KOPT-K1 (cell line): ENCODE results near the gene MEG3.

Experiments used
- H3K27ac ChIP-seq: fragments of 200-600 bp; sonication (generic); 2 replicates; pipeline ENCODE4 v1.5.1; 2016; ENCODE audit warnings: antibody characterized with exemption, mild to moderate bottlenecking, low read depth, low read length; ENCODE audit not compliant: poor library complexity, severe bottlenecking
- H3K36me3 ChIP-seq: fragments of 200-600 bp; sonication (generic); 2 replicates; pipeline ENCODE4 v1.5.1; 2017; ENCODE audit warnings: antibody characterized with exemption, mild to moderate bottlenecking, low read length, moderate library complexity; ENCODE audit not compliant: insufficient read depth
- H3K9me3 ChIP-seq: fragments of 200-600 bp; sonication (generic); 2 replicates; pipeline ENCODE4 v1.5.1; 2017; ENCODE audit warnings: antibody characterized with exemption, low read length, mild to moderate bottlenecking; ENCODE audit not compliant: insufficient read depth, poor library complexity, severe bottlenecking

Gene MEG3

GRCh38 chr14:100855256-100855930 is 29.5 kb downstream of the MEG3 start:
- no peak overlapping the region for H3K27ac ChIP-seq
- no peaks in the 10 kb centered on the region for H3K36me3 ChIP-seq

GRCh38 chr14:100856056-100856950 is 30.4 kb downstream of the MEG3 start:
- Histone ChIP-seq H3K27ac (no peak overlapping the region), H3K36me3 (no peaks in the 10 kb centered on the region), H3K9me3 (no peaks in the 10 kb centered on the region)

More at GRCh38 chr14:100855256-100855930, 29.5 kb downstream of the MEG3 start:
- H3K9me3 ChIP-seq: no peaks in the 10 kb centered on the region

DNA sequence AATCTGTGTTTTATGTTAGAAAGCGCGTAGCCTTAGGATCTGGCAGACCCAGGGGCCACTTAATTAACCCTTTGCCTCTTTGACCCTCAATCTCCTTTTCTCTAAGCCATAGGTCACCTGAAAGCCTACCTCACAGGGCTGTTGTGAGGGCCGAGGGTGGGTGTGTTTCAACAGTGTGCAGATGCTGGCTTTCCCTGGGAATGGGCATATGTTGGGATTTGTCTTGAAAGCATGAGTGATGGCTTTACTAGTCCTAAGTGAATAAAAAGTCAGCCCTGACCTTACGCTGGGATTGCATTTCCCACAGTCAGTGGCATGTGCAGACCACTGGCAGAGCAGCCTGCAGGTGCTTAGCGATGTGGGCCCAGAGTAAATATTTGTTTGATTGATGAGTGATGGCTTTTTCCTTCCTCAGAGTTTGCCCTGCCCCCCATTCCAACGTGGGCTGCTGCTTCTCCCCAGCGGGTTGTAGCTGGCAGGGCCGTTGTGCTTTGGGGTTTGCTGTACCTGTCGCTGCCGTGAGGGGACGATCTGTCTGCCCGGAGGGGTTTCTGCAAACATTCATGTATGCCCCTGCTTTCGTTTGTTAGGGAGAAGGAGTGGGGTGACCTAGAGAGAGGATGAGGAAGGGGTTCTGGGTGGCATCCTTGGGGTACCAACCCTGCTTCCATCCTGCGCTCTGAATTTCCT is 31.5 kb downstream of the MEG3 start:
- H3K9me3 ChIP-seq: no peaks in the 10 kb centered on the region
- no peak overlapping the region for H3K27ac ChIP-seq

DNA sequence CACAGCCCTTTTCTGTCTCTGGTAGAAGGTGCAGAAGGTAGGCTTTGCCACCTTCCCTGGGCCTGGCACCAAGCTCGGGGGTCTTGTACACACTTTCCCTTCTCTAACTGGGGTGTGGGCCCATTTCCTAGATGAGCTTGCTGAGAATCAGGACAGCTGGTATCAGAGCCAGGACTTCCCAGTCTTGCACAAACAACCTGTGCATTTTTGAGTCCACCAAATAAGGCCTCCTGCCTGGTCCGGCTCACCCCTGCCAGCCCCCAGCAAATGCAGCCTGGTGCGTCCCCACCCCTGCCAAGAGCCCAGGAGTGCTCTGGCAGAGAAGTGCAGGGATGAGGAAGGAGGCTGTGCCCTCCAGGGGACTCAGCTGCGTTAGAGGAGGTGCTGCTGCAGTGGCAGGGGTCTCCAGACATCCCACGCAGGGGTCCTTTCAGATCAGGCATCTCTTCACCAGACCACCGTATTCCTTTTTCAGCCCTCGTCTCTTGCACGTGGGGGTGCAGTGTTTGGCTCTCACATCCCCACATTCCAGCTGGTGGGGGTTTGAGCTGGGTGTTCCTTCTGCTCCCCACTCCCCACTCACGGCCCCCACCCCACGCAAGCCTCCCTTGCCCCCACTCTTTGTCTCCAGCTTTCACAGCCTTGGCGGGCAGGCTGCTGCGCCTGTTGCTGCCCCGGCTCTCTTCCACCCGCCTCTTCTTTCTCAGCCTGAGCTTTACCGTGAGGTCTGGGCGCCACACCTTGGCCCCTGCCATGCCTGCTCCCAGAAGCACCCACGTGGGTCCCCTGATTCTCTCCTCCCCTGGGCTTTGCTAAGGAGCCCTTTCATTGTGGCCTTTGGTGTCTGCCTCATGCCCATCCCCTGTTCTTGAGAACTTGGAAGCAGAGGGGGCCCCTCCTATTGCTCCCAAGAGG is 32.3 kb downstream of the MEG3 start:
- Histone ChIP-seq H3K27ac (no peak overlapping the region), H3K36me3 (no peaks in the 10 kb centered on the region), H3K9me3 (no peaks in the 10 kb centered on the region)

More for the DNA sequence above, 31.5 kb downstream of the MEG3 start:
- H3K36me3 ChIP-seq: no peaks in the 10 kb centered on the region

GRCh38 chr14:100858838-100859220 is 32.9 kb downstream of the MEG3 start:
- no peak overlapping the region for H3K27ac ChIP-seq
- H3K36me3 ChIP-seq: no peaks in the 10 kb centered on the region
- H3K9me3 ChIP-seq: peaks cover 4% of the 10 kb centered on the region

- Histone ChIP-seq H3K9me3 (peaks cover 4% of the 10 kb centered on the region), H3K27ac (no peak overlapping the region), H3K36me3 (no peaks in the 10 kb centered on the region)
Measured at GRCh38 chr14:100859781-100860180, 33.9 kb downstream of the MEG3 start.

DNA sequence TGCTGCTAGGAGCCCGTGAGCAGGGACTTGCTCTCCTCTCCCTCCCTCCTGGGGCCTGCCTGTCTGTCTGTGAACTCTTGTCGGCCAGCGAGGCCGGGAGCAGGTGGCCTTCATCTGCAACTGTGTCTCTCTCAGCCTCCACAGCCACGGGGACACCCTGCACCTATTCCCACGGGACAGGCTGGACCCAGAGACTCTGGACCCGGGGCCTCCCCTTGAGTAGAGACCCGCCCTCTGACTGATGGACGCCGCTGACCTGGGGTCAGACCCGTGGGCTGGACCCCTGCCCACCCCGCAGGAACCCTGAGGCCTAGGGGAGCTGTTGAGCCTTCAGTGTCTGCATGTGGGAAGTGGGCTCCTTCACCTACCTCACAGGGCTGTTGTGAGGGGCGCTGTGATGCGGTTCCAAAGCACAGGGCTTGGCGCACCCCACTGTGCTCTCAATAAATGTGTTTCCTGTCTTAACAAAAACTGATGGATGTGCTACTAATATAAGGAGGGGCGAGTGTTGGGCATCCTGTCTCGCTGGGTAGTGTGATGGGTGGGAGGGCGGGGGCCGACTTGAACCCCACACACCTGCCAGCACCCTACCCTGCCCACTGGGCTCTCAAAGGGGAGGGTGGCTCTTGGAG is 34.8 kb downstream of the MEG3 start:
- no peak overlapping the region for H3K27ac ChIP-seq
- H3K9me3 ChIP-seq: peaks cover 4% of the 10 kb centered on the region
- no peaks in the 10 kb centered on the region for H3K36me3 ChIP-seq

- peaks cover 4% of the 10 kb centered on the region for H3K9me3 ChIP-seq
- no peak overlapping the region for H3K27ac ChIP-seq
- no peaks in the 10 kb centered on the region for H3K36me3 ChIP-seq
Measured at GRCh38 chr14:100861188-100861936, 35.4 kb downstream of the MEG3 start.

DNA sequence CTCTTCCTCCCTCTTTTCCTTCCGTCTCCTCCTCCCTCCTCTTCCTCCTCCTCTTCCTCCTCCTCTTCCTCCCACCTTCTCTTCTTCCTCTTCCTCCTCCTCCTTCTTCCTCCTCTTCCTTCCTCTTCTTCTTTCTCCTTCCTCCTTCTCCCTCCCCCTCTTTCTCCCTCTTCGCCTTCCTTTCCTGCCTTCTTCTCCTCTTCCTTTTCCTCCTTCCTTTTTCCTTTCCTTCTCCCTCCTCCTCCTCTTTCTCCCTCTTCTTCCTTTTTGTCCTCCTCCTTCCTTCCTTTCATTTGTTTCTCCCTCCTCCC is 36.0 kb downstream of the MEG3 start:
- H3K36me3 ChIP-seq: no peaks in the 10 kb centered on the region
- peaks cover 4% of the 10 kb centered on the region for H3K9me3 ChIP-seq
- H3K27ac ChIP-seq: no peak overlapping the region

- no peaks in the 10 kb centered on the region for H3K36me3 ChIP-seq
- peaks cover 4% of the 10 kb centered on the region for H3K9me3 ChIP-seq
- no peak overlapping the region for H3K27ac ChIP-seq
Measured at GRCh38 chr14:100862277-100862676, 36.4 kb downstream of the MEG3 start.

- no peaks in the 10 kb centered on the region for H3K36me3 ChIP-seq
- H3K9me3 ChIP-seq: peaks cover 4% of the 10 kb centered on the region
- H3K27ac ChIP-seq: no peak overlapping the region
Measured at GRCh38 chr14:100862793-100863192, 36.9 kb downstream of the MEG3 start.

GRCh38 chr14:100864206-100864605 is 38.3 kb downstream of the MEG3 start:
- Histone ChIP-seq H3K27ac (no peak overlapping the region), H3K9me3 (peaks cover 4% of the 10 kb centered on the region), H3K36me3 (no peaks in the 10 kb centered on the region)

DNA sequence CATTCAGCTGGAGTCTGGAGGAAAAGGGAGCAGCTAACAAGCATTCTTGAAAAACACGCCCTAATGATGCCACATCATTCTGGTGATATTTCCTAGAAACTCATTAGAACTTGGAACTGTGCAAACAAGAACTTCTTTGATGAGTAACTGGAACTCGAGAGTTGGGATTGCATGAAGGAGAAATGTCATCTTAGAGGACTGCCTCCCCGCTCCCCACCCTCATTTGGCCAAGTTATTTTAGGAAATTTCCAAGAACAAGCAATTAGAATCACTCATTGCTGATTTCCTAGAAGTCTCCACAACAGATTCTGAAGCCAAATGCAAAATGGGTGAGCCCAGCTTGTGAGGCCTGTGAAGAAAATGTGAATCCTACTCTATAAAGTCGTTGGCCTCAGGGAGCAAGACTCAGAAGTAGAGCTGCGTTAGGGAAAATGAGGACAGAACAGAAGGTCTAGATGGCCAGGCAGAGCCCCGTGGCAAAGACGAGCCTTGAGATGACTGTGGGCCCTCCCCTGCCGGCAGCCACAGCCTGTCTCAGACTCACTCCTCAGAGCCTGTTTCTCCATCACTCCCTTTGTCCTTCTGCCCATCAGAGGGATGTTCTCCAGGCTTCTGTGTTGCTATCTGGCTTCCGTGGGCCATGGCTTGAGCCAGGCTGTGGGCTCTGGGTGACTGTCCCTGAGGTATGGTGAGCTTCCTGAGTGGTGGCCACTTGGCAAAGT is 39.2 kb downstream of the MEG3 start:
- Histone ChIP-seq H3K9me3 (peaks cover 4% of the 10 kb centered on the region), H3K27ac (no peak overlapping the region), H3K36me3 (no peaks in the 10 kb centered on the region)
